Chondrocyte (in vitro differentiated cells): ENCODE data around the gene SLC26A4. TPM values are rescaled to one million over a fixed set of nuclear protein-coding genes. Genes with fewer than 3 reads are reported as not detected.

Source experiments
- DNase-seq: peaks from one replicate; pipeline ENCODE4 v3.0.0; 2021; ENCODE audit warnings: mixed read lengths, low spot score
- H3K27ac Mint-ChIP-seq: one replicate; pipeline ENCODE4 v1.8.0; 2021; ENCODE audit warnings: mild to moderate bottlenecking, moderate library complexity, mixed read lengths; ENCODE audit not compliant: unreplicated experiment
- H3K27me3 Mint-ChIP-seq: 2 replicates; pipeline ENCODE4 v1.8.0; 2021; ENCODE audit warnings: low read depth, mixed read lengths
- H3K36me3 Mint-ChIP-seq: 2 replicates; pipeline ENCODE4 v1.8.0; 2021; ENCODE audit warnings: low read depth, mixed read lengths
- H3K4me1 Mint-ChIP-seq: 2 replicates; pipeline ENCODE4 v1.8.0; 2021; ENCODE audit warnings: low read depth, mild to moderate bottlenecking, mixed read lengths
- H3K4me3 Mint-ChIP-seq: one replicate; pipeline ENCODE4 v1.8.0; 2021; ENCODE audit warnings: mild to moderate bottlenecking, moderate library complexity, mixed read lengths; ENCODE audit not compliant: unreplicated experiment
- H3K9me3 Mint-ChIP-seq: 2 replicates; pipeline ENCODE4 v1.8.0; 2021; ENCODE audit warnings: low read depth, mixed read lengths
- total RNA-seq: library from RNA; stranded (reverse); gene quantifications from 3 replicates; pipeline ENCODE4 v1.2.1, GENCODE V29; 2021
- TF ChIP-seq, protein P1 (sequence below): fragments of 200-600 bp; sonication (generic); IDR thresholded peaks from 2 replicates; pipeline ENCODE4 v1.5.0; 2021; ENCODE audit warnings: antibody characterized with exemption, mild to moderate bottlenecking, moderate library complexity

Gene SLC26A4
- total RNA-seq, 1 donor from 2014 or later = 0.55 TPM

DNA sequence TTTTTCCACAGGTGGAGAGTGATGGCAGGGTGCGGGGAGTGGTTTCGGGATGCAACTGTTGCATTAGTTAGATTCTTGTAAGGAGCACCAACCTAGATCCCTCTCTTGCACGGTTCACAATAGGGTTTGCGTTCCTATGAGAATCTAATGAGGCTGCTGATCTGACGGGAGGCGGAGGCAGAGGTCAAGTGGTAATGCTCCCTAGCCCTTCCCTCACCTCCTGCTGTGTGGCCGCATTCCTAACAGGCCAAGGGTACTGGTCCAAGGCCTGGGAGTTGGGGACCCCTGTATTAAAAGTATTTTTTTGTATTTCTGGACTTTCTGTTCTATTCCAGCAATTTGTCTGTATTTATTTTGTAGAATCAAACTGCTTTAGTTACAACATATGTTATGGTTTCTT is 90.5 kb downstream of the SLC26A4 start:
- Mint-ChIP-seq H3K36me3 (peaks cover 21% of the 10 kb centered on the region), H3K4me3 (no peak overlapping the region)
- no peak for DNase-seq

DNA sequence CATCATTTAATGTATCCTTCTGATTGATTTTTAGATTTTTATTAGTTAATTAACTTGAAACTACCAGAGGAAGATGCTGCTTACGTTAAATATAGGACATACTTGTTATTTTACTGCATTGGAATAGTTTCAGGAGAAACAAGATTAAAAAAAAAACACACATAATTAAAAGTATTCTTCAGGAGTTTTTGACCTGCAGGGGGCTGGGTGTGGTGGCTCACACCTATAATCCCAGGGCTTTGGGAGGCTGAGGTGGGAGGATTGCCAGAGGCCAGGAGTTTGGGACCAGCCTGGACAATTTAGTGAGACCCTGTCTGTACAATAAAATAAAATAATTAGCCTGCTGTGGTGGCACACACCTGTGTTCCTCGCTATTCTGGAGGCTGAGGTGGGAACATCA is 94.0 kb downstream of the SLC26A4 start:
- no peaks in the 10 kb centered on the region for H3K4me1 Mint-ChIP-seq
- no peak overlapping the region for H3K4me3 Mint-ChIP-seq
- H3K9me3 Mint-ChIP-seq = no peaks in the 10 kb centered on the region
- TF ChIP-seq, protein P1, sequence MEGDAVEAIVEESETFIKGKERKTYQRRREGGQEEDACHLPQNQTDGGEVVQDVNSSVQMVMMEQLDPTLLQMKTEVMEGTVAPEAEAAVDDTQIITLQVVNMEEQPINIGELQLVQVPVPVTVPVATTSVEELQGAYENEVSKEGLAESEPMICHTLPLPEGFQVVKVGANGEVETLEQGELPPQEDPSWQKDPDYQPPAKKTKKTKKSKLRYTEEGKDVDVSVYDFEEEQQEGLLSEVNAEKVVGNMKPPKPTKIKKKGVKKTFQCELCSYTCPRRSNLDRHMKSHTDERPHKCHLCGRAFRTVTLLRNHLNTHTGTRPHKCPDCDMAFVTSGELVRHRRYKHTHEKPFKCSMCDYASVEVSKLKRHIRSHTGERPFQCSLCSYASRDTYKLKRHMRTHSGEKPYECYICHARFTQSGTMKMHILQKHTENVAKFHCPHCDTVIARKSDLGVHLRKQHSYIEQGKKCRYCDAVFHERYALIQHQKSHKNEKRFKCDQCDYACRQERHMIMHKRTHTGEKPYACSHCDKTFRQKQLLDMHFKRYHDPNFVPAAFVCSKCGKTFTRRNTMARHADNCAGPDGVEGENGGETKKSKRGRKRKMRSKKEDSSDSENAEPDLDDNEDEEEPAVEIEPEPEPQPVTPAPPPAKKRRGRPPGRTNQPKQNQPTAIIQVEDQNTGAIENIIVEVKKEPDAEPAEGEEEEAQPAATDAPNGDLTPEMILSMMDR = peak; percentile 58
- DNase-seq = no peak
- no peaks in the 10 kb centered on the region for H3K27me3 Mint-ChIP-seq
- H3K27ac Mint-ChIP-seq = no peak overlapping the region
- H3K36me3 Mint-ChIP-seq = peaks cover 38% of the 10 kb centered on the region

More for the DNA sequence above, 90.5 kb downstream of the SLC26A4 start:
- no peaks in the 10 kb centered on the region for H3K27me3 Mint-ChIP-seq
- H3K27ac Mint-ChIP-seq = no peak overlapping the region
- TF ChIP-seq, protein P1 = no peak
- H3K9me3 Mint-ChIP-seq = no peaks in the 10 kb centered on the region
- H3K4me1 Mint-ChIP-seq = peaks cover 14% of the 10 kb centered on the region

DNA sequence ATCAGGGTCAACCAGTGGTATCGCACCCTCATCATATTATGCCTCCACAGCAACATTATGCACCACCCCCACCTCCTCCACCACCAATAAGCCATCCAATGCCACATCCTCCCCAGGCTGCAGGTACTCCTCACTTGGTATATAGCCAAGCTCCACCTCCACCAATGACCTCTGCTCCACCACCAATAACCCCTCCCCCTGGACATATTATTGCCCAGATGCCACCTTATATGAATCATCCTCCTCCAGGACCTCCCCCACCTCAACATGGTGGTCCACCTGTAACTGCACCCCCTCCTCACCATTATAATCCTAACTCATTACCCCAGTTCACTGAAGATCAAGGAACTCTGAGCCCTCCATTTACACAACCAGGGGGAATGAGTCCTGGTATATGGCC is 98.0 kb downstream of the SLC26A4 start:
- no peak for DNase-seq
- Mint-ChIP-seq H3K4me1 (no peaks in the 10 kb centered on the region), H3K4me3 (no peak overlapping the region), H3K9me3 (no peaks in the 10 kb centered on the region), H3K27me3 (no peaks in the 10 kb centered on the region), H3K36me3 (peaks cover 30% of the 10 kb centered on the region), H3K27ac (no peak overlapping the region)
- TF ChIP-seq, protein P1 = no peak

DNA sequence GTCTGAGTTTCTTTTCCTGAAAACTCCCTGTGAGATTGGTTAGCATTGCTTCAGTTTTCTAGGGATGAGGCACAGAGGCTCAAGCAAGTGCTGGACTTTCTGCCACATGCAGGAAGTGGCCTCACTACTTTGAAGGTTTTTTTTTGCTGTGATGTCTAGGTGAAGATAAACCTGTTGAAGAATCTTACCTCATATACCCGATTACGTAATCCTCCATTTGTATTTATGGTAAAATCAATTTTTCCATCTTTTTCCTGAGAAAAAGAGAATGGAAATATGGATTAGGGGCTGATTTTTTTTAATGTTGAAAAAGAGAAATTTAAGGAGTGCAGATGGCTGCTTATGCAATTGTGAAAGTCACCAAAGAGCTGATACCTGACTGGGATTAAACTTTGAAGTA is 106.8 kb downstream of the SLC26A4 start:
- DNase-seq = no peak
- H3K36me3 Mint-ChIP-seq = no peaks in the 10 kb centered on the region
- H3K4me1 Mint-ChIP-seq = no peaks in the 10 kb centered on the region
- H3K27ac Mint-ChIP-seq = no peak overlapping the region
- H3K9me3 Mint-ChIP-seq = no peaks in the 10 kb centered on the region
- TF ChIP-seq, protein P1 = no peak
- peaks cover 18% of the 10 kb centered on the region for H3K27me3 Mint-ChIP-seq
- no peak overlapping the region for H3K4me3 Mint-ChIP-seq

Other genes starting within 250 kb of the SLC26A4 start
- not detected in 3 replicates for gene GPR22, start 190.8 kb upstream of the SLC26A4 start, total RNA-seq
- 52.8 to 56.6 TPM (median 53.8 TPM) in 3 replicates for gene COG5, start 96.9 kb upstream of the SLC26A4 start, total RNA-seq
- 4.6 to 8.8 TPM (median 4.9 TPM) in 3 replicates for gene DUS4L, start 96.9 kb upstream of the SLC26A4 start, total RNA-seq
- gene BCAP29, start 80.6 kb upstream of the SLC26A4 start, total RNA-seq = 63.3 to 73.0 TPM (median 69.0 TPM) in 3 replicates
- 15.6 to 20.7 TPM (median 17.4 TPM) in 3 replicates for gene CBLL1, start 83.3 kb downstream of the SLC26A4 start, total RNA-seq
- not detected in 3 replicates for gene SLC26A3, start 142.4 kb downstream of the SLC26A4 start, total RNA-seq
- gene DLD, start 230.4 kb downstream of the SLC26A4 start, total RNA-seq = 60.3 to 69.6 TPM (median 62.7 TPM) in 3 replicates